Neural cell (in vitro differentiated cells): ENCODE data around the gene BICDL1. TPM values are rescaled to one million over a fixed set of nuclear protein-coding genes. Genes with fewer than 3 reads are reported as not detected.

Experiments used
- H2AFZ ChIP-seq: fragments of 200-600, 300-800 bp; sonication (generic), shearing (Covaris generic); 2 replicates; pipeline ENCODE4 v1.6.0; 2014; ENCODE audit warnings: low read depth, mild to moderate bottlenecking, antibody characterized with exemption, low read length, moderate library complexity
- H3F3A ChIP-seq: fragments of 200-600 bp; shearing (Covaris generic); 2 replicates; pipeline ENCODE4 v1.6.1; 2016; ENCODE audit warnings: mild to moderate bottlenecking, moderate library complexity, mixed read lengths, antibody characterized with exemption, low read length; ENCODE audit not compliant: insufficient read depth, poor library complexity, severe bottlenecking
- H3K27ac ChIP-seq: fragments of 200-600, 300-800 bp; sonication (generic), shearing (Covaris generic); 2 replicates; pipeline ENCODE4 v1.5.1; 2014; ENCODE audit warnings: mild to moderate bottlenecking, low read length, moderate library complexity
- H3K27me3 ChIP-seq: fragments of 300-800, 200-600 bp; sonication (generic), shearing (Covaris generic); 2 replicates; pipeline ENCODE4 v1.6.0; 2014; ENCODE audit warnings: mild to moderate bottlenecking, low read depth, low read length, moderate library complexity; ENCODE audit not compliant: insufficient read depth
- H3K36me3 ChIP-seq: fragments of 300-800, 200-600 bp; sonication (generic), shearing (Covaris generic); 2 replicates; pipeline ENCODE4 v1.5.1; 2014; ENCODE audit warnings: mild to moderate bottlenecking, antibody characterized with exemption, low read length, moderate library complexity; ENCODE audit not compliant: insufficient read depth
- H3K4me2 ChIP-seq: fragments of 300-800, 200-600 bp; sonication (generic), shearing (Covaris generic); 2 replicates; pipeline ENCODE4 v1.6.0; 2014; ENCODE audit warnings: mild to moderate bottlenecking, low read length
- H3K4me3 ChIP-seq: fragments of 300-800, 200-600 bp; sonication (generic), shearing (Covaris generic); 2 replicates; pipeline ENCODE4 v1.5.1; 2014; ENCODE audit warnings: mild to moderate bottlenecking, low read length, moderate library complexity
- H3K79me2 ChIP-seq: fragments of 200-600 bp; shearing (Covaris generic); replicated peaks from 2 replicates; pipeline ENCODE4 v1.6.0; 2014; ENCODE audit warnings: mild to moderate bottlenecking, low read length, moderate library complexity; ENCODE audit not compliant: insufficient read depth
- H3K9ac ChIP-seq: fragments of 300-800, 200-600 bp; sonication (generic), shearing (Covaris generic); 2 replicates; pipeline ENCODE4 v1.6.1; 2016; ENCODE audit warnings: mild to moderate bottlenecking, low read length, mixed read lengths
- H3K9me2 ChIP-seq: fragments of 200-600 bp; shearing (Covaris generic); 2 replicates; pipeline ENCODE4 v1.6.1; 2016; ENCODE audit warnings: mild to moderate bottlenecking, low read length, mixed read lengths; ENCODE audit not compliant: insufficient read depth
- H3K9me3 ChIP-seq: fragments of 200-600, 300-800 bp; sonication (generic), shearing (Covaris generic); 2 replicates; pipeline ENCODE4 v1.6.1; 2016; ENCODE audit warnings: mild to moderate bottlenecking, mixed run types, low read length, moderate library complexity, mixed read lengths
- H4K20me1 ChIP-seq: fragments of 200-600 bp; shearing (Covaris generic); 2 replicates; pipeline ENCODE4 v1.6.1; 2016; ENCODE audit warnings: mild to moderate bottlenecking, mixed run types; ENCODE audit not compliant: insufficient read depth
- EP300 ChIP-seq: fragments of 450-650 bp; conservative IDR thresholded peaks from 2 replicates; pipeline ENCODE4 v1.6.1; 2014; ENCODE audit warnings: antibody characterized with exemption, mild to moderate bottlenecking, moderate library complexity; ENCODE audit not compliant: poor library complexity, severe bottlenecking
- EZH2 ChIP-seq: fragments of 200-600, 300-800 bp; shearing (Covaris generic), sonication (generic); IDR thresholded peaks from 2 replicates; pipeline ENCODE4 v1.6.1; 2014; ENCODE audit warnings: antibody characterized with exemption, low read length, borderline replicate concordance, mild to moderate bottlenecking; ENCODE audit not compliant: insufficient read depth, poor library complexity, severe bottlenecking
- MXI1 ChIP-seq: fragments of 450-650 bp; conservative IDR thresholded peaks from 2 replicates; pipeline ENCODE4 v1.6.1; 2014; ENCODE audit warnings: antibody characterized with exemption, mild to moderate bottlenecking; ENCODE audit not compliant: poor library complexity, severe bottlenecking
- POLR2AphosphoS5 ChIP-seq: IDR thresholded peaks from 2 replicates; pipeline ENCODE4 v1.6.1; 2012
- RAD21 ChIP-seq: fragments of 450-650 bp; conservative IDR thresholded peaks from 2 replicates; pipeline ENCODE4 v1.6.1; 2014; ENCODE audit warnings: antibody characterized with exemption, mild to moderate bottlenecking, moderate library complexity
- SMC3 ChIP-seq: fragments of 450-650 bp; conservative IDR thresholded peaks from 2 replicates; pipeline ENCODE4 v1.6.1; 2014; ENCODE audit warnings: antibody characterized with exemption, mild to moderate bottlenecking, moderate library complexity; ENCODE audit not compliant: poor library complexity
- TAF1 ChIP-seq: IDR thresholded peaks from 2 replicates; pipeline ENCODE4 v1.6.1; 2012; ENCODE audit warnings: low read depth
- polyA plus RNA-seq: library from polyadenylated mRNA; depleted of rRNA; stranded (reverse); fragments of >200 nt; gene quantifications from 2 replicates; pipeline ENCODE4 v1.2.3, GENCODE V29; 2014
- TF ChIP-seq, protein P1 (sequence below): IDR thresholded peaks from 2 replicates; pipeline ENCODE4 v1.6.1; 2012; ENCODE audit warnings: borderline replicate concordance
- TF ChIP-seq, protein P2 (sequence below): fragments of 450-650 bp; IDR thresholded peaks from 2 replicates; pipeline ENCODE4 v1.5.1; 2014; ENCODE audit warnings: antibody characterized with exemption, mild to moderate bottlenecking, moderate library complexity; ENCODE audit not compliant: poor library complexity, severe bottlenecking

Gene BICDL1
- polyA plus RNA-seq, 1 donor from 2014 or later, result 136 TPM

DNA sequence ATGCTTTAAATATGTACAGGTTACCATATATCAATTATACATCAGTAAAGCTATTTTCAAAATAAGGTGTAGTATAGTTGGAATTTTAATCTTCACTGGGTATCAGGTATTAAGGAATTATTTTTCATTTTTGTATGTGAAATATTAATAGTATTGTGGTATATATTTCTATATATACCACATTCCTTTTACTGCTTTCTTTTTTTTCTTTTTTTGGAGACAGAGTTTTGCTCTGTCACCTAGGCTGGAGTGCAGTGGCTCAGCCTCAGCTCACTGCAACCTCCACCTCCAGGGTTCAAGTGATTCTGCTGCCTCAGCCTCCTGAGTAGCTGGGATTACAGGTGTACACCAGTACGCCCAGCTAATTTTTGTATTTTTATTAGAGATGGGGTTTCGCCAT lies 36.6 kb downstream of the BICDL1 start:
- Histone ChIP-seq H3F3A (no peaks in the 10 kb centered on the region), H3K27me3 (no peaks in the 10 kb centered on the region), H3K36me3 (no peaks in the 10 kb centered on the region), H3K4me2 (no peak overlapping the region), H3K9me2 (no peaks in the 10 kb centered on the region), H4K20me1 (no peaks in the 10 kb centered on the region), H3K4me3 (no peak overlapping the region), H3K27ac (no peak overlapping the region), H2AFZ (no peak overlapping the region), H3K9ac (no peak overlapping the region), H3K79me2 (no peaks in the 10 kb centered on the region), H3K9me3 (no peaks in the 10 kb centered on the region)
- TF ChIP-seq, protein P1, sequence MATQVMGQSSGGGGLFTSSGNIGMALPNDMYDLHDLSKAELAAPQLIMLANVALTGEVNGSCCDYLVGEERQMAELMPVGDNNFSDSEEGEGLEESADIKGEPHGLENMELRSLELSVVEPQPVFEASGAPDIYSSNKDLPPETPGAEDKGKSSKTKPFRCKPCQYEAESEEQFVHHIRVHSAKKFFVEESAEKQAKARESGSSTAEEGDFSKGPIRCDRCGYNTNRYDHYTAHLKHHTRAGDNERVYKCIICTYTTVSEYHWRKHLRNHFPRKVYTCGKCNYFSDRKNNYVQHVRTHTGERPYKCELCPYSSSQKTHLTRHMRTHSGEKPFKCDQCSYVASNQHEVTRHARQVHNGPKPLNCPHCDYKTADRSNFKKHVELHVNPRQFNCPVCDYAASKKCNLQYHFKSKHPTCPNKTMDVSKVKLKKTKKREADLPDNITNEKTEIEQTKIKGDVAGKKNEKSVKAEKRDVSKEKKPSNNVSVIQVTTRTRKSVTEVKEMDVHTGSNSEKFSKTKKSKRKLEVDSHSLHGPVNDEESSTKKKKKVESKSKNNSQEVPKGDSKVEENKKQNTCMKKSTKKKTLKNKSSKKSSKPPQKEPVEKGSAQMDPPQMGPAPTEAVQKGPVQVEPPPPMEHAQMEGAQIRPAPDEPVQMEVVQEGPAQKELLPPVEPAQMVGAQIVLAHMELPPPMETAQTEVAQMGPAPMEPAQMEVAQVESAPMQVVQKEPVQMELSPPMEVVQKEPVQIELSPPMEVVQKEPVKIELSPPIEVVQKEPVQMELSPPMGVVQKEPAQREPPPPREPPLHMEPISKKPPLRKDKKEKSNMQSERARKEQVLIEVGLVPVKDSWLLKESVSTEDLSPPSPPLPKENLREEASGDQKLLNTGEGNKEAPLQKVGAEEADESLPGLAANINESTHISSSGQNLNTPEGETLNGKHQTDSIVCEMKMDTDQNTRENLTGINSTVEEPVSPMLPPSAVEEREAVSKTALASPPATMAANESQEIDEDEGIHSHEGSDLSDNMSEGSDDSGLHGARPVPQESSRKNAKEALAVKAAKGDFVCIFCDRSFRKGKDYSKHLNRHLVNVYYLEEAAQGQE, result no peak
- no peak for TF ChIP-seq TAF1
- TF ChIP-seq, protein P2, sequence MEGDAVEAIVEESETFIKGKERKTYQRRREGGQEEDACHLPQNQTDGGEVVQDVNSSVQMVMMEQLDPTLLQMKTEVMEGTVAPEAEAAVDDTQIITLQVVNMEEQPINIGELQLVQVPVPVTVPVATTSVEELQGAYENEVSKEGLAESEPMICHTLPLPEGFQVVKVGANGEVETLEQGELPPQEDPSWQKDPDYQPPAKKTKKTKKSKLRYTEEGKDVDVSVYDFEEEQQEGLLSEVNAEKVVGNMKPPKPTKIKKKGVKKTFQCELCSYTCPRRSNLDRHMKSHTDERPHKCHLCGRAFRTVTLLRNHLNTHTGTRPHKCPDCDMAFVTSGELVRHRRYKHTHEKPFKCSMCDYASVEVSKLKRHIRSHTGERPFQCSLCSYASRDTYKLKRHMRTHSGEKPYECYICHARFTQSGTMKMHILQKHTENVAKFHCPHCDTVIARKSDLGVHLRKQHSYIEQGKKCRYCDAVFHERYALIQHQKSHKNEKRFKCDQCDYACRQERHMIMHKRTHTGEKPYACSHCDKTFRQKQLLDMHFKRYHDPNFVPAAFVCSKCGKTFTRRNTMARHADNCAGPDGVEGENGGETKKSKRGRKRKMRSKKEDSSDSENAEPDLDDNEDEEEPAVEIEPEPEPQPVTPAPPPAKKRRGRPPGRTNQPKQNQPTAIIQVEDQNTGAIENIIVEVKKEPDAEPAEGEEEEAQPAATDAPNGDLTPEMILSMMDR, result no peak
- no peak for TF ChIP-seq MXI1
- no peak for TF ChIP-seq SMC3
- no peak for TF ChIP-seq POLR2AphosphoS5
- TF ChIP-seq RAD21, result no peak
- no peak for TF ChIP-seq EP300
- TF ChIP-seq EZH2, result no peak

DNA sequence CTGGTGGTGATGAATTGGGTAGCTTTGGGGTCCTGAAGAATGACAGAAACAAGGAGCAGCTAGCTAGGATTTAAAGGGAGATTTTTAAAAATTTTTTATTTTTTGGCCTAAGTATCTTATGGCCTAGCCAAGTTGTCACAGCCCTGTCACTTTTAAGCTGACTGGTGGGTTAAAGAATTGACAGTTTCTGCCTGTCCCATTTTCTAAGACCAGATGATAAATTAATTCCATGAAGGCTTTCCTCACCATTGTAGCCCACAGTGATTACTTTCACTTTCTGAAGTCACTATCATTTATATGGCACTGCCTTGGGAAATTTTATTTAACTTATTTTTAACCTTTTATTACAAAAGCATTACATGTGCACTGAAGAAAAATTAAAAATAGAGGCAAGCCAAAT lies 43.2 kb downstream of the BICDL1 start:
- no peak overlapping the region for H3K27ac ChIP-seq
- no peaks in the 10 kb centered on the region for H3K9me2 ChIP-seq
- H4K20me1 ChIP-seq, result no peaks in the 10 kb centered on the region
- H3K4me3 ChIP-seq, result no peak overlapping the region
- no peaks in the 10 kb centered on the region for H3K79me2 ChIP-seq
- H3F3A ChIP-seq, result no peaks in the 10 kb centered on the region
- no peak overlapping the region for H3K9ac ChIP-seq
- no peaks in the 10 kb centered on the region for H3K9me3 ChIP-seq
- H2AFZ ChIP-seq, result no peak overlapping the region
- no peaks in the 10 kb centered on the region for H3K36me3 ChIP-seq
- no peak overlapping the region for H3K4me2 ChIP-seq
- H3K27me3 ChIP-seq, result no peaks in the 10 kb centered on the region
- TF ChIP-seq RAD21 (no peak), POLR2AphosphoS5 (no peak), EZH2 (no peak), TAF1 (no peak), EP300 (no peak), SMC3 (no peak), MXI1 (no peak)
- TF ChIP-seq, protein P1, result no peak
- TF ChIP-seq, protein P2, result no peak
